Measurements from ENCODE around the gene AMT. TPM values are rescaled to one million over a fixed set of nuclear protein-coding genes. Genes with fewer than 3 reads are reported as not detected.

The AMT gene
- total RNA-seq (2022) (3.7 and 4.9 TPM in 2 replicates), Bru-seq, nascent RNA (percentile 43 among the genes with signal in this experiment), BruChase-seq, experiment 1, labeled RNA remaining after a 6-hour chase (percentile 77 among the genes with signal in this experiment), BruChase-seq, experiment 2, labeled RNA remaining after a 2-hour chase (percentile 54 among the genes with signal in this experiment)
- long read RNA-seq, partial matches to known transcripts, result 0 of 7 reads
- long read RNA-seq, other reads (novel, unspliced or antisense), result 3 of 7 reads

GRCh38 chr3:49422379-49423248 is at the start of gene AMT:
Gene AMT (minus strand): TSS chr3:49422473. CDS start chr3:49422450, 23 bp downstream.
- H3K27me3 Mint-ChIP-seq (ENCODE audit: insufficient read depth, unreplicated experiment), result no peaks in the 10 kb centered on the region
- TF ChIP-seq CTCF (IDR thresholded peaks at IDR 0.05; ENCODE audit: unreplicated experiment), result no peak
- intact Hi-C loops (cut with micrococcal nuclease), result no loop called here
- DNase-seq (ENCODE audit: unreplicated experiment), result no peak
- CTCF ChIA-PET, result interaction anchor here (2.3 kb wide), 1 partner anchor 27 kb away, joined by 7 read pairs; no protein-coding TSS in a partner anchor
- H3K9me3 Mint-ChIP-seq (ENCODE audit: unreplicated experiment), result no peaks in the 10 kb centered on the region
- no peak within 1 kb of the TSS for H3K4me3 Mint-ChIP-seq (ENCODE audit: unreplicated experiment)
- POLR2A ChIA-PET, result interaction anchor here (2.3 kb wide), 1 partner anchor 11 kb away, joined by 16 read pairs; the partner anchor contains the start of genes RHOA and TCTA
- no TSS peak for BruUV-seq (replicated peaks)
- H3K27ac Mint-ChIP-seq (ENCODE audit: low read depth, unreplicated experiment), result no peak within 1 kb of the TSS
- H3K36me3 Mint-ChIP-seq (ENCODE audit: insufficient read depth, unreplicated experiment), result peaks cover 39% of the 10 kb centered on the region
- H3K4me1 Mint-ChIP-seq (ENCODE audit: insufficient read depth, unreplicated experiment), result peaks cover 17% of the 10 kb centered on the region

DNA sequence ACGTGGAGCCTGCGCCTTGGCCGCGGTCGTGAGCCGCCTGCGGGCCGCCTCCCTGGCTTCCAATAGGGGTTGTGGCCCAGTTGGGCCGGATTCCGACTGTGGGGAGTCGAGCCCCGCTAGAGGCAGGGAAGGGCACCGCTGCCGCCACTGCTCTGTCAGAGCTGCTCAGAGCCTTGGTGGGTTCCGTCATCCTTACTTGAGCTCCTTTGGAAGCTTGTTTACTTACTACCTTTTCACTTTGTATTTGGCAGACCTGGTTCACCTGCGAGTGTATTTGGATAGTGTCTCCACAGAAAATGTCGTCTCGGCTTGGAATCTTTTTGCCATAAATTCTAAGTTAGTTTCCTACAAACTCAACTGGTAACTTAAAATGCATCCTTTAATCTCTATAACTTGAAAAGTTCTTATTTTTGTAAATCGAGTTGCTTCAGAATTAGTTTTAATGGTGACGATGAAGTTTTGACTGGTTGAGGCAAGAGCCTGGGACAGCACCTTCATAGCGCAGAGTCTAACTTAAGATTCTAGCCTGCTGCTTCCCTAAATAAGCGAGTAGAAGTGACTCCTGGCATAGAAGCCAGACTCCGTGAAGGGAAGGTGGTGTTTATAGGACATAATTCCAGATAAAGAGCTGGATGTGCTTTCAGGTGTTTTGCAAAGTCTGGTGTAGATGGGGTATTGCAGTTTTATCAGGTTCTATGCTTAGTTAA is 48.6 kb upstream of the AMT start:
- BruUV-seq (replicated peaks), result TSS peak; percentile 64
- Mint-ChIP-seq H3K36me3 (ENCODE audit: insufficient read depth, unreplicated experiment) (peaks cover 6% of the 10 kb centered on the region), H3K4me3 (ENCODE audit: unreplicated experiment) (peak overlapping the region; percentile 89), H3K27ac (ENCODE audit: low read depth, unreplicated experiment) (peak overlapping the region; percentile 85), H3K27me3 (ENCODE audit: insufficient read depth, unreplicated experiment) (no peaks in the 10 kb centered on the region), H3K4me1 (ENCODE audit: insufficient read depth, unreplicated experiment) (peaks cover 19% of the 10 kb centered on the region), H3K9me3 (ENCODE audit: unreplicated experiment) (no peaks in the 10 kb centered on the region)
- ChIA-PET CTCF (interaction anchor here (0.6 to 1.0 kb wide), 3 partner anchors 46 to 377 kb away, joined by 3 to 5 read pairs (median 3); partner anchors contain the start of gene QRICH1), POLR2A (interaction anchor here (0.6 to 5.7 kb wide), 40 partner anchors 8 to 573 kb away, joined by 3 to 83 read pairs (median 4); partner anchors contain the start of genes ARIH2, GPX1, INKA1 and NICN1)
- intact Hi-C loops (cut with micrococcal nuclease), result loop anchor here (2.0 kb wide), 1 partner anchor 30 kb away; no protein-coding TSS in a partner anchor
- no peak for DNase-seq (ENCODE audit: unreplicated experiment)
- no peak for TF ChIP-seq CTCF (IDR thresholded peaks at IDR 0.05; ENCODE audit: unreplicated experiment)

DNA sequence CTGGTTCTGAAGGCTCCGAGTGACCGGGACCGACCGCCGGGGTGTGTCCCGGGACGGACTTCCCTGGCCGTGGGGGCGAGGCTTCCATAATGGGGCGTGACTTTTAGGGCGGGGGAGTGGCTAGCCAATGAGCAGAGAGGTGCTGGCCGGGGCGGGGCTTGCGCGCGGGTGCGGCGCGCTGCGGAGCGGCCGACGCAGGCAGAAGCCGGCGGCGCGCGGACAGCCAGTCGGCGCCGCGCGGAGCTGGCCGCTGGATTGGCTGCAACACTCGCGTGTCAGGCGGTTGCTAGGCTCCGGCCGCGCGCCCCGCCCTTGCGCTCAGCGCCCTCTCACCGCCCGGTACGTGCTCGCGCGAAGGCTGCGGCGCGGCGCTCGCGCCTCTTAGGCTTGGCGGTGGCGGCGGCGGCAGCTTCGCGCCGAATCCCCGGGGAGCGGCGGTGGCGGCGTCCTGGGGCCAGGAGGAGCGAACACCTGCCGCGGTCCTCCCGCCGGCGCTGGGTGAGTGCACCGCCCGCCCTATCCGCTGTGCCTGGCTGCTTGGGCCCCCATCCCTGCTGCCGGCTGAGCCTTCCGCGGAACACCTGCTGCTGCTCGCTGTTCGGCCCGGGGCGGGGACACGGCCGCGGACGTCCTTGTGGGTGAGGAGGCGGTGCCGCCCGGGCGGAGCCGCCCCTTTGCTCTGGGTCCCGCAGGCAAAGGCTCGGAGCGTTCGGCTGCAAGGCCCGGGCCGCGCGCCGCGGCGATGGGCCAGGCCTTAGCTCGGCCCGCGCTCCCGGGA is 47.9 kb upstream of the AMT start, which contains the start of gene DAG1:
TSS of gene DAG1 (plus strand) at position 332 of the 778 bp plus-strand sequence. CDS start 40,268 bp downstream, outside the sequence.
- TF ChIP-seq CTCF (IDR thresholded peaks at IDR 0.05; ENCODE audit: unreplicated experiment), result no peak
- DNase-seq (ENCODE audit: unreplicated experiment), result peak; percentile 96
- H3K4me1 Mint-ChIP-seq (ENCODE audit: insufficient read depth, unreplicated experiment), result peaks cover 19% of the 10 kb centered on the region
- BruUV-seq (replicated peaks), result no TSS peak
- no peaks in the 10 kb centered on the region for H3K9me3 Mint-ChIP-seq (ENCODE audit: unreplicated experiment)
- intact Hi-C loops (cut with micrococcal nuclease), result loop anchor here (2.0 kb wide), 1 partner anchor 31 kb away; no protein-coding TSS in a partner anchor
- peak within 1 kb of the TSS; percentile 88 for H3K27ac Mint-ChIP-seq (ENCODE audit: low read depth, unreplicated experiment)
- H3K4me3 Mint-ChIP-seq (ENCODE audit: unreplicated experiment), result peak within 1 kb of the TSS; percentile 89
- H3K27me3 Mint-ChIP-seq (ENCODE audit: insufficient read depth, unreplicated experiment), result no peaks in the 10 kb centered on the region
- ChIA-PET POLR2A (interaction anchor here (0.6 to 5.7 kb wide), 42 partner anchors 8 to 753 kb away, joined by 3 to 83 read pairs (median 4); partner anchors contain the start of genes ARIH2, DALRD3, GPX1 and INKA1), CTCF (interaction anchor here (0.7 to 1.4 kb wide), 7 partner anchors 16 to 432 kb away, joined by 3 to 6 read pairs (median 3); partner anchors contain the start of gene QRICH1)
- peaks cover 4% of the 10 kb centered on the region for H3K36me3 Mint-ChIP-seq (ENCODE audit: insufficient read depth, unreplicated experiment)

All from MCF 10A (cell line).